GM23248 (cell line): ENCODE results near the gene TANGO6. TPM values are rescaled to one million over a fixed set of nuclear protein-coding genes. Genes with fewer than 3 reads are reported as not detected.

ENCODE experiments used
- DNase-seq: peaks from one replicate; pipeline ENCODE4 v3.0.0-alpha.2; 2015
- H2AFZ ChIP-seq: fragments of 200-600 bp; sonication (generic); 2 replicates; pipeline ENCODE4 v1.6.1; 2016; ENCODE audit warnings: antibody characterized with exemption
- H3F3A ChIP-seq: fragments of 200-600 bp; sonication (generic); 2 replicates; pipeline ENCODE4 v1.6.1; 2016; ENCODE audit warnings: mild to moderate bottlenecking, antibody characterized with exemption, mixed run types; ENCODE audit not compliant: insufficient read depth
- H3K27ac ChIP-seq: fragments of 200-600 bp; sonication (generic); 2 replicates; pipeline ENCODE4 v1.5.1; 2016; ENCODE audit warnings: mild to moderate bottlenecking
- H3K27me3 ChIP-seq: fragments of 200-600 bp; sonication (generic); replicated peaks from 2 replicates; pipeline ENCODE4 v1.6.1; 2016; ENCODE audit warnings: mild to moderate bottlenecking; ENCODE audit not compliant: insufficient read depth
- H3K36me3 ChIP-seq: fragments of 200-600 bp; sonication (generic); 2 replicates; pipeline ENCODE4 v1.6.1; 2016; ENCODE audit warnings: low read depth, mild to moderate bottlenecking
- H3K4me1 ChIP-seq: fragments of 200-600 bp; sonication (generic); 2 replicates; pipeline ENCODE4 v1.6.1; 2016; ENCODE audit warnings: mild to moderate bottlenecking; ENCODE audit not compliant: insufficient read depth
- H3K4me2 ChIP-seq: fragments of 200-600 bp; sonication (generic); one replicate; pipeline ENCODE4 v1.6.1; 2016; ENCODE audit warnings: mild to moderate bottlenecking; ENCODE audit not compliant: unreplicated experiment
- H3K4me3 ChIP-seq: fragments of 200-600 bp; sonication (generic); 2 replicates; pipeline ENCODE4 v1.5.1; 2016; ENCODE audit warnings: mild to moderate bottlenecking
- H3K79me2 ChIP-seq: fragments of 200-600 bp; sonication (generic); 2 replicates; pipeline ENCODE4 v1.6.1; 2016; ENCODE audit warnings: mild to moderate bottlenecking; ENCODE audit not compliant: insufficient read depth
- H3K9ac ChIP-seq: fragments of 200-600 bp; sonication (generic); 2 replicates; pipeline ENCODE4 v1.6.1; 2016; ENCODE audit warnings: mild to moderate bottlenecking
- H3K9me2 ChIP-seq: fragments of 200-600 bp; sonication (generic); 2 replicates; pipeline ENCODE4 v1.6.1; 2016; ENCODE audit warnings: mixed run types, mild to moderate bottlenecking, moderate library complexity; ENCODE audit not compliant: insufficient read depth
- H3K9me3 ChIP-seq: fragments of 200-600 bp; sonication (generic); one replicate; pipeline ENCODE4 v1.6.1; 2017; ENCODE audit warnings: low read depth
- H4K20me1 ChIP-seq: fragments of 200-600 bp; sonication (generic); 2 replicates; pipeline ENCODE4 v1.6.0; 2016; ENCODE audit not compliant: insufficient read depth
- EZH2 ChIP-seq: fragments of 200-600 bp; sonication (generic); IDR thresholded peaks from 2 replicates; pipeline ENCODE4 v1.6.1; 2018; ENCODE audit warnings: antibody characterized with exemption, mild to moderate bottlenecking; ENCODE audit not compliant: insufficient read depth, poor library complexity, severe bottlenecking
- EZH2phosphoT487 ChIP-seq: fragments of 200-600 bp; sonication (generic); IDR thresholded peaks from 2 replicates; pipeline ENCODE4 v1.6.1; 2018; ENCODE audit warnings: antibody characterized with exemption, moderate library complexity, mild to moderate bottlenecking, low read depth; ENCODE audit not compliant: insufficient read depth
- WGBS, 2 experiments: methylation state at CpG; one replicate each; pipeline ENCODE4 v1.1.6; 2015 to 2017; ENCODE audit warnings: low lambda C conversion rate in 2 of 2, low coverage in 1 of 2; ENCODE audit errors: missing lambda C conversion rate in 2 of 2; 5-methylcytosine and 5-hydroxymethylcytosine counted together
- in situ Hi-C: fragments of 300-500 bp; cut with MboI; formaldehyde crosslinking; loops from 2 replicates; pipeline ENCODE4 v1.15.0; 2020
- polyA plus RNA-seq: library from polyadenylated mRNA; unstranded; fragments of >200 nt; fragmentation: Nextera tagmentation; extraction: Ambion mirVana; gene quantifications from 2 replicates; pipeline ENCODE4 v1.2.1, GENCODE V29; 2016
- total RNA-seq: library from RNA; depleted of rRNA; stranded (reverse); fragments of >200 nt; shearing (Covaris generic); gene quantifications from 2 replicates; pipeline ENCODE4 v1.2.3, GENCODE V29; 2014

TANGO6 gene
- total and polyA plus RNA-seq, 2 experiments from 2014 or later: 7.8 to 12.8 TPM

- H3K9ac ChIP-seq: no peak overlapping the region
- no peaks in the 10 kb centered on the region for H3K36me3 ChIP-seq
- no peaks in the 10 kb centered on the region for H3K9me3 ChIP-seq
- in situ Hi-C loops: no loop called here
- H3K79me2 ChIP-seq: no peaks in the 10 kb centered on the region
- no peak overlapping the region for H3K4me2 ChIP-seq
- no peak for DNase-seq
- no peak overlapping the region for H3K27ac ChIP-seq
- no peak overlapping the region for H2AFZ ChIP-seq
- H3K27me3 ChIP-seq: no peaks in the 10 kb centered on the region; the same call in 1 of the 2 replicates
- peaks cover 12% of the 10 kb centered on the region; the same call in 1 of the 2 replicates for H3F3A ChIP-seq
- no peaks in the 10 kb centered on the region for H3K9me2 ChIP-seq
- H3K4me3 ChIP-seq: no peak overlapping the region
- TF ChIP-seq EZH2 (no peak), EZH2phosphoT487 (no peak)
- no peaks in the 10 kb centered on the region for H4K20me1 ChIP-seq
- H3K4me1 ChIP-seq: peaks cover 13% of the 10 kb centered on the region
Measured at GRCh38 chr16:68825427-68825826, 17.9 kb upstream of the TANGO6 start.

- H3K9me3 ChIP-seq: no peaks in the 10 kb centered on the region
- no peak overlapping the region for H3K9ac ChIP-seq
- H2AFZ ChIP-seq: no peak overlapping the region
- H3K4me3 ChIP-seq: no peak overlapping the region
- H3F3A ChIP-seq: peaks cover 12% of the 10 kb centered on the region; the same call in 1 of the 2 replicates
- DNase-seq: no peak
- peaks cover 13% of the 10 kb centered on the region for H3K4me1 ChIP-seq
- H3K4me2 ChIP-seq: no peak overlapping the region
- no peak for TF ChIP-seq EZH2
- no peak for TF ChIP-seq EZH2phosphoT487
- in situ Hi-C loops: no loop called here
- H3K36me3 ChIP-seq: no peaks in the 10 kb centered on the region
- no peak overlapping the region for H3K27ac ChIP-seq
- H4K20me1 ChIP-seq: no peaks in the 10 kb centered on the region; the same call in 1 of the 2 replicates
- H3K79me2 ChIP-seq: no peaks in the 10 kb centered on the region
- 81 to 86% methylated on average over 6 of the region's 6 CpGs for WGBS, 2 experiments
- no peaks in the 10 kb centered on the region; the same call in 1 of the 2 replicates for H3K27me3 ChIP-seq
- no peaks in the 10 kb centered on the region for H3K9me2 ChIP-seq
Measured at GRCh38 chr16:68826652-68827051, 16.7 kb upstream of the TANGO6 start.

- H2AFZ ChIP-seq: no peak overlapping the region
- no peak overlapping the region for H3K4me3 ChIP-seq
- H3K9me2 ChIP-seq: no peaks in the 10 kb centered on the region
- no peak overlapping the region for H3K27ac ChIP-seq
- H3K4me1 ChIP-seq: no peaks in the 10 kb centered on the region
- no peaks in the 10 kb centered on the region for H3F3A ChIP-seq
- H3K79me2 ChIP-seq: no peaks in the 10 kb centered on the region
- H3K4me2 ChIP-seq: no peak overlapping the region
- H3K27me3 ChIP-seq: no peaks in the 10 kb centered on the region; the same call in 1 of the 2 replicates
- H3K36me3 ChIP-seq: no peaks in the 10 kb centered on the region
- H4K20me1 ChIP-seq: no peaks in the 10 kb centered on the region; the same call in 1 of the 2 replicates
- no peak overlapping the region for H3K9ac ChIP-seq
- DNase-seq: no peak
- 71 to 77% methylated on average over 14 of the region's 14 CpGs for WGBS, 2 experiments
- no peaks in the 10 kb centered on the region for H3K9me3 ChIP-seq
- TF ChIP-seq EZH2phosphoT487 (no peak), EZH2 (no peak)
- in situ Hi-C loops: no loop called here
Measured at GRCh38 chr16:68833251-68833650, 10.1 kb upstream of the TANGO6 start.

- Histone ChIP-seq H3K9ac (no peak overlapping the region), H3K4me3 (no peak overlapping the region), H3K79me2 (no peaks in the 10 kb centered on the region), H3F3A (no peaks in the 10 kb centered on the region), H3K4me1 (no peaks in the 10 kb centered on the region), H4K20me1 (no peaks in the 10 kb centered on the region; the same call in 1 of the 2 replicates), H3K9me3 (no peaks in the 10 kb centered on the region), H3K27ac (no peak overlapping the region), H2AFZ (no peak overlapping the region), H3K27me3 (no peaks in the 10 kb centered on the region; the same call in 1 of the 2 replicates), H3K9me2 (no peaks in the 10 kb centered on the region), H3K36me3 (no peaks in the 10 kb centered on the region), H3K4me2 (no peak overlapping the region)
- no peak for TF ChIP-seq EZH2
- DNase-seq: no peak
- 92 to 100% methylated on average over 1 of the region's 1 CpG for WGBS, 2 experiments
- in situ Hi-C loops: no loop called here
Measured at GRCh38 chr16:68834550-68834949, 8.8 kb upstream of the TANGO6 start.

- no peak for DNase-seq
- Histone ChIP-seq H3K9me3 (no peaks in the 10 kb centered on the region), H2AFZ (no peak overlapping the region), H3K79me2 (no peaks in the 10 kb centered on the region), H3K9me2 (no peaks in the 10 kb centered on the region), H3K9ac (no peak overlapping the region), H4K20me1 (no peaks in the 10 kb centered on the region; the same call in 1 of the 2 replicates), H3K4me1 (no peaks in the 10 kb centered on the region), H3K4me2 (no peak overlapping the region), H3F3A (no peaks in the 10 kb centered on the region), H3K27ac (no peak overlapping the region), H3K4me3 (no peak overlapping the region), H3K27me3 (no peaks in the 10 kb centered on the region; the same call in 1 of the 2 replicates), H3K36me3 (no peaks in the 10 kb centered on the region)
- no peak for TF ChIP-seq EZH2phosphoT487
- WGBS, 2 experiments: 56 to 59% methylated on average over 5 of the region's 5 CpGs
- in situ Hi-C loops: no loop called here
Measured at GRCh38 chr16:68835970-68836369, 7.4 kb upstream of the TANGO6 start.
